ENCODE data around the gene PRKG1.
"Not testable (repeated sequence)": the region's sequence is repeated elsewhere in the genome, so short reads cannot be mapped to it uniquely, and the experiment has no call there.

Gene PRKG1

GRCh38 chr10:52110576-52110975, 1036.3 kb downstream of the PRKG1 start:
- no peak for DNase-seq (ENCODE audit: low read depth, low spot score)

- no peak for DNase-seq (ENCODE audit: low read depth, low spot score)
Measured at GRCh38 chr10:52111101-52111891, 1037.0 kb downstream of the PRKG1 start.

GRCh38 chr10:52115823-52116222, 1041.5 kb downstream of the PRKG1 start:
- DNase-seq (ENCODE audit: low read depth, low spot score): no peak

- no peak for DNase-seq (ENCODE audit: low read depth, low spot score)
Measured at GRCh38 chr10:52119507-52119906, 1045.2 kb downstream of the PRKG1 start.

- no peak for DNase-seq (ENCODE audit: low read depth, low spot score)
Measured at GRCh38 chr10:52121688-52122087, 1047.4 kb downstream of the PRKG1 start.

- no peak for DNase-seq (ENCODE audit: low read depth, low spot score)
Measured at GRCh38 chr10:52128056-52128683, 1053.9 kb downstream of the PRKG1 start.

GRCh38 chr10:52129410-52130178, 1055.3 kb downstream of the PRKG1 start:
- DNase-seq (ENCODE audit: low read depth, low spot score): no peak

GRCh38 chr10:52135101-52135500, 1060.8 kb downstream of the PRKG1 start:
- no peak for DNase-seq (ENCODE audit: low read depth, low spot score)

- DNase-seq (ENCODE audit: low read depth, low spot score): no peak
Measured at GRCh38 chr10:52136921-52137320, 1062.6 kb downstream of the PRKG1 start.

GRCh38 chr10:52143338-52143737, 1069.1 kb downstream of the PRKG1 start:
- no peak for DNase-seq (ENCODE audit: low read depth, low spot score)

- DNase-seq (ENCODE audit: low read depth, low spot score): no peak
Measured at GRCh38 chr10:52145636-52146035, 1071.3 kb downstream of the PRKG1 start.

- DNase-seq (ENCODE audit: low read depth, low spot score): no peak
Measured at GRCh38 chr10:52146766-52147165, 1072.5 kb downstream of the PRKG1 start.

- DNase-seq (ENCODE audit: low read depth, low spot score): no peak
Measured at GRCh38 chr10:52170776-52171175, 1096.5 kb downstream of the PRKG1 start.

GRCh38 chr10:52172581-52172980, 1098.3 kb downstream of the PRKG1 start:
- no peak for DNase-seq (ENCODE audit: low read depth, low spot score)

- DNase-seq (ENCODE audit: low read depth, low spot score): no peak
Measured at GRCh38 chr10:52185256-52185655, 1111.0 kb downstream of the PRKG1 start.

GRCh38 chr10:52187521-52188258, 1113.4 kb downstream of the PRKG1 start:
- no peak for DNase-seq (ENCODE audit: low read depth, low spot score)

- no peak for DNase-seq (ENCODE audit: low read depth, low spot score)
Measured at GRCh38 chr10:52191049-52191448, 1116.8 kb downstream of the PRKG1 start.

GRCh38 chr10:52194191-52194590, 1119.9 kb downstream of the PRKG1 start:
- no peak for DNase-seq (ENCODE audit: low read depth, low spot score)

GRCh38 chr10:52194716-52195115, 1120.4 kb downstream of the PRKG1 start:
- no peak for DNase-seq (ENCODE audit: low read depth, low spot score)

GRCh38 chr10:52197098-52197497, 1122.8 kb downstream of the PRKG1 start:
- DNase-seq (ENCODE audit: low read depth, low spot score): no peak

GRCh38 chr10:52198540-52198939, 1124.3 kb downstream of the PRKG1 start:
- no peak for DNase-seq (ENCODE audit: low read depth, low spot score)

GRCh38 chr10:52204906-52205305, 1130.6 kb downstream of the PRKG1 start:
- not testable (repeated sequence) for DNase-seq (ENCODE audit: low read depth, low spot score)

All from activated CD4-positive, CD25-positive, alpha-beta regulatory T cell treated with anti-CD3 and anti-CD28 coated beads, Interleukin-2, amount 50 U/mL, for 16 hours (primary cell).